Spleen (tissue), 11 donors: Measurements from ENCODE around the gene TEAD1. TPM values are rescaled to one million over a fixed set of nuclear protein-coding genes. Genes with fewer than 3 reads are reported as not detected.

Source experiments
- DNase-seq: peaks from one replicate; pipeline ENCODE4 v3.0.0-alpha.2; 2020
- H3K27ac ChIP-seq, 8 donors: fragments of 200-600 bp; sonication (generic) in 7 of 8; 1 replicate in 4 of 8; 2 replicates in 4 of 8; pipeline versions ENCODE4 v1.5.0 to v1.8.0; 2016 to 2021; ENCODE audit warnings: inconsistent platforms in 4 of 8, mild to moderate bottlenecking in 4 of 8, moderate library complexity in 1 of 8
- H3K27me3 ChIP-seq, 7 donors: fragments of 200-600 bp; sonication (generic) in 6 of 7; replicated peaks in 1 of 7; 1 replicate in 4 of 7; 2 replicates in 3 of 7; pipeline versions ENCODE4 v1.5.0 to v1.8.0; 2016 to 2021; ENCODE audit warnings: inconsistent platforms in 3 of 7, mild to moderate bottlenecking in 1 of 7
- H3K36me3 ChIP-seq, 6 donors: fragments of 200-600 bp; sonication (generic) in 5 of 6; 1 replicate in 4 of 6; 2 replicates in 2 of 6; pipeline versions ENCODE4 v1.5.0 to v1.8.0; 2016 to 2021; ENCODE audit warnings: inconsistent platforms in 2 of 6
- H3K4me1 ChIP-seq, 6 donors: fragments of 200-600 bp; sonication (generic) in 5 of 6; 1 replicate in 3 of 6; 2 replicates in 3 of 6; pipeline versions ENCODE4 v1.5.0 to v1.8.0; 2016 to 2021; ENCODE audit warnings: inconsistent platforms in 3 of 6
- H3K4me3 ChIP-seq, 8 donors: fragments of 200-600 bp; sonication (generic) in 7 of 8; 1 replicate in 4 of 8; 2 replicates in 4 of 8; pipeline versions ENCODE4 v1.5.0 to v1.8.0; 2016 to 2021; ENCODE audit warnings: inconsistent platforms in 4 of 8, mild to moderate bottlenecking in 4 of 8, moderate library complexity in 2 of 8
- H3K9me3 ChIP-seq, 8 donors: fragments of 200-600 bp; sonication (generic) in 7 of 8; 1 replicate in 4 of 8; 2 replicates in 4 of 8; pipeline versions ENCODE4 v1.5.0 to v1.8.0; 2016 to 2021; ENCODE audit warnings: inconsistent platforms in 4 of 8
- POLR2A ChIP-seq, 3 donors: fragments of 450-650 bp; IDR thresholded peaks; one replicate each; pipeline ENCODE4 v1.5.1; 2017; ENCODE audit warnings: antibody characterized with exemption in 3 of 3, mild to moderate bottlenecking in 1 of 3
- POLR2AphosphoS5 ChIP-seq, 3 donors: sonication (generic); formaldehyde crosslinking; IDR thresholded peaks; one replicate each; pipeline ENCODE4 v1.5.1; 2017; ENCODE audit warnings: antibody characterized with exemption in 3 of 3
- WGBS, 5 donors: extraction: QIAGEN DNeasy Blood & Tissue Kit in 3 of 5; methylation state at CpG; one replicate each; pipeline versions ENCODE4 v1.1.5 to v1.1.7; 2013 to 2018; 5-methylcytosine and 5-hydroxymethylcytosine counted together
- intact Hi-C: fragments of 100-400 bp; cut with DNase I; formaldehyde crosslinking; loops from one replicate; pipeline ENCODE4 v1.15.0; 2023; ENCODE audit warnings: low total_unique reads
- polyA plus RNA-seq, 3 donors: library from polyadenylated mRNA; stranded (reverse); fragments of 200-250 nt; gene quantifications; one replicate each; pipeline ENCODE4 v1.2.1, GENCODE V29; 2013
- total RNA-seq, 7 donors: library from RNA; depleted of rRNA in 3 of 7; stranded (reverse); fragments of >200 nt in 3 of 7; fragmentation: NEBNext Ultra II Directional in 4 of 7; extraction: Animal tissue kit (Norgen Biotek cat#: 25700) in 4 of 7; gene quantifications; one replicate each; pipeline versions ENCODE4 v1.1.0 to v1.2.1, GENCODE V29; 2016 to 2021
- TF ChIP-seq, protein P1 (sequence below), 11 experiments: fragments of 200-600 bp in 7 of 11; fragments of 450-650 bp in 4 of 11; sonication (generic) in 4 of 11; IDR thresholded peaks in 8 of 11; conservative IDR thresholded peaks in 3 of 11; 1 replicate in 7 of 11; 2 replicates in 4 of 11; pipeline versions ENCODE4 v1.4.0 to v1.8.0; 2016 to 2021; ENCODE audit warnings: antibody characterized with exemption in 11 of 11, inconsistent platforms in 4 of 11, mild to moderate bottlenecking in 1 of 11
- donor health status: healthy with polysubstance abuse.
- donor health status: DM: no; HTN: no; CAD: no; lungs with moderate emphysema.
- donor health status: DM: no; HTN: no; CAD: no.
- donor health status: Bipolar disorder and iron deficiency.
- donor health status: healthy.
- donor health status: DM: no; HTN: no; CAD: no.
- donor health status: DM: yes; HTN: yes; CAD: no.

TEAD1 gene
- total and polyA plus RNA-seq, 10 donors: 0.93 to 46.0 (median 18.6) TPM

DNA sequence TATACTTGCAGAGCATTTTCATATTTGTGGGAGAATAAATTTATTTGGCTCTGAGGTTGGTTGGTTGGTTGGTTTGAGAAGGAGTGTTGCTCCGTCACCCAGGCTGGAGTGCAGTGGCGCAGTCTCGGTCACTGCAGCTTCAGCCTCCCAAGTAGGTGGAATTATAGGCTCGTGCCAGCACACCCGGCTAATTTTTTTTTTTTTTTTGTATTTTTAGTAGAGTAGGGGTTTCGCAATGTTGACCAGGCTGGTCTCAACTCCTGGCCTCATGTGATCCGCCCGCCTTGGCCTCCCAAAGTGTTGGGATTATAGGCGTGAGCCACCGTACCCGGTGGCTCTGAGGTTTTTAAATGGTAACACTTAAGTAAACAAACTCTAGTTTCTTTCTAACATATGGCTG lies 161.1 kb downstream of the TEAD1 start:
- WGBS, 5 donors: 84 to 95% (median 91%) methylated on average over 11 of the region's 11 CpGs
- no peak for DNase-seq
- TF ChIP-seq, protein P1, sequence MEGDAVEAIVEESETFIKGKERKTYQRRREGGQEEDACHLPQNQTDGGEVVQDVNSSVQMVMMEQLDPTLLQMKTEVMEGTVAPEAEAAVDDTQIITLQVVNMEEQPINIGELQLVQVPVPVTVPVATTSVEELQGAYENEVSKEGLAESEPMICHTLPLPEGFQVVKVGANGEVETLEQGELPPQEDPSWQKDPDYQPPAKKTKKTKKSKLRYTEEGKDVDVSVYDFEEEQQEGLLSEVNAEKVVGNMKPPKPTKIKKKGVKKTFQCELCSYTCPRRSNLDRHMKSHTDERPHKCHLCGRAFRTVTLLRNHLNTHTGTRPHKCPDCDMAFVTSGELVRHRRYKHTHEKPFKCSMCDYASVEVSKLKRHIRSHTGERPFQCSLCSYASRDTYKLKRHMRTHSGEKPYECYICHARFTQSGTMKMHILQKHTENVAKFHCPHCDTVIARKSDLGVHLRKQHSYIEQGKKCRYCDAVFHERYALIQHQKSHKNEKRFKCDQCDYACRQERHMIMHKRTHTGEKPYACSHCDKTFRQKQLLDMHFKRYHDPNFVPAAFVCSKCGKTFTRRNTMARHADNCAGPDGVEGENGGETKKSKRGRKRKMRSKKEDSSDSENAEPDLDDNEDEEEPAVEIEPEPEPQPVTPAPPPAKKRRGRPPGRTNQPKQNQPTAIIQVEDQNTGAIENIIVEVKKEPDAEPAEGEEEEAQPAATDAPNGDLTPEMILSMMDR (IDR thresholded peaks at IDR 0.05 in 8 of 11, conservative IDR thresholded peaks at IDR 0.05 in 3 of 11): no peak
- TF ChIP-seq POLR2A (IDR thresholded peaks at IDR 0.05): no peak
- no peak for TF ChIP-seq POLR2AphosphoS5 (IDR thresholded peaks at IDR 0.05)

DNA sequence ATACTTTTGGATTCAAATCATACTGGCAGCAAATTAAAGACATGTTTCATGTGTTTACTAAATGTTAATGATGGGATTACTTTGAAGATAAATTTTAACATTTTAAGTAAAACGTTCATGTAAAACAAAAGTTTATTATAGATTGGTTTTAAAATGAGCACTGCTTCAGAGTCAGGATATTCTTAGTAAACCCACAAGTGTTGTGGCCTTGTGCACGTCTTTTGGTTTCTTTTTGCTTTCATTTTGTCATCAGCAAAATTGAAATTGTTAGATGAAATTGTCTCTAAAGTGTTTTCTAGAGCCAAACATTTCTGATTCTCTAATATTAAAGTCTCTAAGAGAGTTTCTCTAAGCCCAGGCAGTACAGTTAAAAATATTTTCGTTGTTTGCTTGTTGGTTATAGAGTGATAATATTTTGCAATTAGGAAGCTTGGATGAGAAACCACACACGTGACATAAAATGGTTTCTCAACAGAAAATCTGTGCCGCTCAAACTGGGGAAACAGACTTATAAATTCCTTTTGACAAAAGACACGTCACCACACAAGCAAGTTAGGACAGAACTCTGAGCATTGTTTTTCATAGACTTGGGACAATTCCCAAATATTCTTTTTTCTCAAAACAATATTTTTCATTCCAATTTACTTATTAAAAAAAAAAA lies 164.4 kb downstream of the TEAD1 start:
- Histone ChIP-seq H3K4me1 (peaks cover 0 to 22% (median 14%) of the 10 kb centered on the region in 6 donors), H3K4me3 (peak overlapping the region in 2 of 8 donors; percentile 19 to 22), H3K27me3 (no peaks in the 10 kb centered on the region), H3K27ac (peak overlapping the region in 7 of 8 donors; percentile 2 to 56 (median 32)), H3K36me3 (no peaks in the 10 kb centered on the region), H3K9me3 (no peaks in the 10 kb centered on the region)
- intact Hi-C loops: no loop called here
- 44 to 61% (median 48%) methylated on average over 6 of the region's 6 CpGs for WGBS, 5 donors
- TF ChIP-seq, protein P1 (IDR thresholded peaks at IDR 0.05 in 8 of 11, conservative IDR thresholded peaks at IDR 0.05 in 3 of 11): no peak
- TF ChIP-seq POLR2A (IDR thresholded peaks at IDR 0.05) (no peak), POLR2AphosphoS5 (IDR thresholded peaks at IDR 0.05) (no peak)
- DNase-seq: no peak

More for the DNA sequence above, 161.1 kb downstream of the TEAD1 start:
- H3K4me3 ChIP-seq: no peak overlapping the region
- peaks cover 0 to 9% (median 0%) of the 10 kb centered on the region in 7 donors for H3K27me3 ChIP-seq
- H3K9me3 ChIP-seq: no peaks in the 10 kb centered on the region
- no peak overlapping the region for H3K27ac ChIP-seq
- no peaks in the 10 kb centered on the region for H3K36me3 ChIP-seq
- no peaks in the 10 kb centered on the region for H3K4me1 ChIP-seq
- intact Hi-C loops: no loop called here

DNA sequence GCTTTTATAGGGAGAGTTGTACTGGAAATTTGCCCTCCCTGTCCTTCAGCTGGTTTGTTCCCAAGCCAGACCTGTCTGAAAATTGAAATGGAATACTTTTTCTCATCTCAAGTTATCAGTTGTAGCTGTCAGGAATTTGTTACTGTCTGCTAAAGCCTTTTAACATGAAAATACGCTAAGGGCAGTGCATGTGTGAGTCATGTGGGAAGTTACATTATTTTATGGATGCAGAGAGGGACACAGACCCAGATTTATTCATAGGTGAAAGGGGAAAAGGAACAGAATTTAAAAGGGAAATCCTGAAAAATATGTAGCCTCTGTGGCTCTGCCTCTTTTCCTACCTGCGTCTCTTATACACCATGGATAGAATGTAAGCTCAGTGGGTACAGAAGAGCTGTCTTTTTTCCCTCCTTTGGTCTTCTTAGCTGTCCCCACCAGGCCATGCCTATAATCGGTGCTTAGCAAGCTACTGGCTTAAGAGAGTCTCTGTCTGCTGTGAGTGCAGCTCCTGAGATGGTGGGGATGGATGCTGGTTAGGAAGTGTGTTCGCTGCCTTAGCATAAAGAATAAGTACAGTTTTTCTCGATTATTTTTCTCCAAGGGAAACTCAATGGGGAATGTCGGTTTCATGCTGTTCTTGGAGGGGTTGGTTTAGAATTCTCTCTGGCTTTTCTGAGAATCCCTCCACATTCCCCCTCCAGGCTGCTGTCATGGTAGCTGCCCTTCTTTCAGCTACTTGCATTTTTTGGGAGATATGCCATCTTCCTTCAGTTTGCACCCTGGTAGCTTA lies 166.8 kb downstream of the TEAD1 start:
- 72 to 84% (median 82%) methylated on average over 6 of the region's 6 CpGs for WGBS, 5 donors
- TF ChIP-seq POLR2A (IDR thresholded peaks at IDR 0.05) (no peak), POLR2AphosphoS5 (IDR thresholded peaks at IDR 0.05) (no peak)
- TF ChIP-seq, protein P1 (IDR thresholded peaks at IDR 0.05 in 8 of 11, conservative IDR thresholded peaks at IDR 0.05 in 3 of 11): no peak
- Histone ChIP-seq H3K27me3 (no peaks in the 10 kb centered on the region), H3K4me1 (peaks cover 3 to 26% (median 17%) of the 10 kb centered on the region in 6 donors), H3K27ac (peak overlapping the region in 4 of 8 donors; percentile 1 to 45 (median 36)), H3K36me3 (no peaks in the 10 kb centered on the region), H3K9me3 (no peaks in the 10 kb centered on the region), H3K4me3 (no peak overlapping the region)
- no peak for DNase-seq
- intact Hi-C loops: no loop called here
